Sciatic nerve (tissue), 2 donors: ENCODE data around the gene LMBRD2. TPM values are rescaled to one million over a fixed set of nuclear protein-coding genes. Genes with fewer than 3 reads are reported as not detected.

ENCODE experiments used
- ATAC-seq: fragments of 200-7000 bp; cut with Tn5 transposase; one replicate; pipeline ENCODE4 v1.9.1; 2020; ENCODE audit warnings: mild to moderate bottlenecking, moderate library complexity
- DNase-seq: peaks from one replicate; pipeline ENCODE4 v3.0.0-alpha.2; 2020; ENCODE audit warnings: low spot score
- intact Hi-C: fragments of 100-400 bp; cut with DNase I; formaldehyde crosslinking; loops from one replicate; pipeline ENCODE4 v1.14.2; 2022
- microRNA-seq: library from miRNA; unstranded; fragments of <30 nt; microRNA quantifications from one replicate; pipeline ENCODE4 v1.2.0, GENCODE V29; 2020
- total RNA-seq: library from RNA; stranded (reverse); fragmentation: NEBNext Ultra II Directional; extraction: Animal tissue kit (Norgen Biotek cat#: 25700); gene quantifications from one replicate; pipeline ENCODE4 v1.2.1, GENCODE V29; 2021
- donor health status: DM: no; HTN: no; CAD: no.
- donor health status: DM: no; HTN: no; CAD: no.

Gene LMBRD2
- total RNA-seq, 1 donor from 2014 or later = 18.5 TPM

DNA sequence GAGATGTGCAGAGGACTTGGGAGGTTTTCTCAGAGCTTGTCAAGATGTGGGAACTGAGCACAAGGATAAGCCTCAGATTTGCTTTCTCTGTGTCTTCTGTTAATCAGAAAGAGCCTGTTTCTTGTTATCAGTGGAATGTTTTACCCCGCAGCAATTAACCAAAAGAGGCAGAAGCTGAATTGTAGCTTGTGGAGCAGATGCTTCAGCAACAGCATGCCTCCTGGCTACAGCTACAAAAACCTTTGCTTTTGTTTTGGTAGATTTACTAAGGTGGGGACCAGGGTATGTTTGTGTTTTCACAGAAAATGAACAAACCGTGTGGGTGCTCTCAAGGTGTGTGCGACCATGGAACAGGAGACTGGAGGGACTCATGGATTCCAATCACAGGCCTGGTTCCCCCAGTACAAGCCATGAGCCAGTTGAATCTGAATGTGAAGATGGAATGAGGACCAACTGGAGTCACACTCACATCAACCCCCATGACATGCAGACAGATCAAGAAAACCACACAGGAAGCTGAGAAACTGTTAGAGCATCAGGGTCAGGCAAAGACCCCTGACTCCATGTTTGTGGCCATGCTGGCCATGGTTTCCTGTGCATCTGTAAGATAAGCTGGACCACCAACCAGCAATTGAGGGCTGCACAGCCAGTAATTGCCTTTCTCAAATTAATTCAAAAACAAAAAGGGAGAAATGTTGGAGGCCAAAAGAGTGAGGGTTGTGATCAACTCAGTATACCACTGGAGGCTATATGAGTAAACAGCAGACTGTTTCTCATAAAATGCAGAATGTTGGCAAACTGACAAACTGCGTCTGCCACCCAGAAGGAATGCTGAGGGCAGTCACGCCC is 91.9 kb downstream of the LMBRD2 start:
- no peak for DNase-seq
- no peak for ATAC-seq
- intact Hi-C loops = no loop called here

DNA sequence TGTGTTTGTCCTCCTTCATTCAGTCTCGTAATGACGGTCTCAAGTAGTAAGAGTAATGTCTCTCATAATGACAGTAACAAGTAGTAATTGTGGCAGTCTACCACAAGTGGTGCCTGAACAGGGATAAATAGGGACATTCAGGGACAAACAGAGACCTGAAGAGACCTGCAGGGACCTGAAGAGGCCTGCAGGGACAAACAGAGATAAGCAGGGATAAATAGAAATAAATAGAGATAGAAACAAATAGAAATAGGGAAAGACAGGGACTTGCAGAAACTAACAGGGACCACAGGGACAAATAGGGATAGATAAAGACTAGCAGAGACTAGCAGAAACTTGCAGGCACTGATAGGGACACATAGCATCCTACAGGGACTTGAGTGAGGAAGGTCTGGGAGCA is 92.9 kb downstream of the LMBRD2 start:
- intact Hi-C loops = no loop called here
- ATAC-seq (no peak), DNase-seq (no peak)

DNA sequence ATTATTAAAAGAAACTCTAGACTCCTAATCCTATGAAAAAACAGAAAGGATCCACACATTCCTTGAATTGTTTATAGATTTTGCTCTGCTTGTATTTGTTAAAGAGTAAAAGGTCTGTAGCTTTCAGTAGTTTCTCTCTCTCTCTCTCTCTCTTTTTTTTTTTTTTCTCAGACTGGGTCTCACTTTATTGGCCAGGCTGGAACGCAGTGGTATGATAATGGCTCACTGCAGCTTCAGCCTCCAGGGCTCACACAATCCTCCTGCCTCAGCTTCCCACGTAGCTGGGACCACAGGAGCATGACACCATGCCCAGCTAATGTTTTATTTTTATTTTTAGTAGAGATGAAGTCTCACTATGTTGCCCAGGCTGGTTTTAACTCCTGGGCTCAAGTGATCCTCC is 94.3 kb downstream of the LMBRD2 start:
- intact Hi-C loops = no loop called here
- DNase-seq (no peak), ATAC-seq (no peak)

DNA sequence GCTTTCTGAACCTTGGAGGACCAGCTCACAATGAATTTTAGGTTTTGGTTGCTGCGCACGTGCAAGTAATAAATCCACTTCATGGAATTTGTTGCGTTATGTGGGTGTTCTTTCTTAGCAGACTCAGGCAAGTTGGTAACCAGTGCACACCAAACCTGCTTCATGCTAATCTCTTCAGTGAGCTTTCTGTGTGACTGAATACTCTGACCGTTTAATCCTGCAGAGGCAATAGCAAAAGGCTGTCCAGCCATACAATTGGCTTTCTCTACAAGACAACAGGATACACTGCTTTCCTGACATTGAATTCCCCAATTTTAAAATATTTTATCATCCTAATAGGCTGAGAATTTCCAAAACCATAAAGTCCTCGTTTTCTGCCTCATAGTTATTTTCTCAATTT is 95.3 kb downstream of the LMBRD2 start:
- ATAC-seq = no peak
- no peak for DNase-seq
- intact Hi-C loops = no loop called here

DNA sequence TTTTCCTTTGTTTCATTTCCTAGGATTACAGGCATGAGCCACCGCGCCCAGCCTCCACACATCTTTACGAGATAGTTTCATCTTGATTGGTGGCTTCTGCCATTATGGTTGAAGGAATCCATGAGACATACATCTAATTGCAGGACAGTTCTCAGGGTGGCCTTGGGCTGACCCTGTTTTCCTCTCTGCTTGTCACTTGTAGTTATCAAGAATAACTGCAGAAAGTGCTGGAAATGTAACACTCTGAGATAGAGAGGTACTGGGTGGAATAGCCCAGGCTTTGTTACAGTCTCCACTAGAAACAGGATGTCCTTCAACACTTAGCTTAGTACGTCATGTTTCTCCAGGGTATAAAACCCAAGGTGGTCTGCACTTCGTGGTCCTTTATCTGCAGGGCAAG is 95.7 kb downstream of the LMBRD2 start:
- intact Hi-C loops = no loop called here
- DNase-seq (no peak), ATAC-seq (no peak)

DNA sequence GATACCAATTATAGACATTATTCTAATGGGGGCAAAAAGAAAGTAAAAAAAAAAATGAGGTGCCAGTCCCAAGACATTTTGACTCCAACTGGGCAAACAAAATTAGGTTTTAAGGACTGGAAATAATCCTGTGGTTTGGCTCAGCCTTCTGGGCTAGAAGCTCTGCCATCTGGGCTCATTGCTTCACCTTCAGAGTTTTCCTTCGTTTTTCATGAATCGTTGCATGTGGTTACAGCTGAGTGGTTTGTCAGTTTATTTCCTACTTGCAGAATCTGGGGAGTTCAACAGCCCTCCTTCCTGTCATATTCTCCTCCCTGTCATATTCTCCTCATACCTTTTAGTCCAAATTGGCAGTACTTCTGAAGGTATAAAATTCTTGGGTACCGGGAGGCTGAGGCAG is 97.0 kb downstream of the LMBRD2 start:
- no peak for ATAC-seq
- DNase-seq = no peak
- intact Hi-C loops = no loop called here

DNA sequence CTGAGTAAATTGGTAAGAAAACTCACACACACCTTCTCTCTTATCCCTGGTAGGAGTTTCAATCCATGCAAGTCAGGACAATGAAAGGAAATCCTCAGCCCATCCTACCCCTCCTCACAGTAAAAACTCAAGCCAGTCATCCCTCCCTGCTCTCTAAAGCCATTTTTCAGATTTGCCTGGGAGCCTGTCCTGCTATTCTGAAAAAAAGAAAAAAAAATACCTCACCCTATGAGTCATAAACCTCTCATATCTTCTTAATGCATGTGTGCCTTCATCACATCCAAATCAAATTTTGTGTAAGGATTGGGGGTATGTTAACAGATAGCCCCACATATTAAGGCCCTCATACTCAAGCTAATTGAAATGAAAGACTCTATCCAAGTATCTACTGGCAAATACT is 99.1 kb downstream of the LMBRD2 start:
- no peak for ATAC-seq
- intact Hi-C loops = no loop called here
- DNase-seq = no peak

DNA sequence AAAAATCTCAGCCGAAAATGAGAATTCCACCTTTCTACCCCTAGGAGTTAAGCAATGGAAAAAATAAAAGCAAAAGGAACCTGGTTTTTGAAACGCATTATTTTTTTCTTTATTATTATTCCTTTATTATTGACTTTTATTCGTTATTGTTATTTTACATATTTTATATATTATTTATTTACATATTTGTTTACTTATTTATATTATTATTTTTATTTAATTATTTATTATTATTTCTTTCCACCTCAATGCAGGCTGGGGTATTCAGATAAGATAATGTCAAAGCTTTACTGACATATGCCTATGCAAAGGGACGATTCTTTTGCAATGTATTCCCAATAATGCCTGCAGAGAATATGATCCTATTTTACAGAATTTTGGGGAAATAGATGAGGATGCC is 101.7 kb downstream of the LMBRD2 start:
- intact Hi-C loops = no loop called here
- no peak for ATAC-seq
- DNase-seq = no peak

Small RNA genes within 50 kb of the gene (microRNA-seq; reads per million reads assigned to microRNA genes)
- 2.2 reads per million for gene MIR580

Other genes with a start within 250 kb of the LMBRD2 start
- not detected for gene CAPSL, start 213.3 kb downstream of the LMBRD2 start, total RNA-seq
- gene UGT3A1, start 160.5 kb downstream of the LMBRD2 start, total RNA-seq = not detected
- not detected for gene UGT3A2, start 85.0 kb downstream of the LMBRD2 start, total RNA-seq
- 17.3 TPM for gene SKP2, start 224 bp upstream of the LMBRD2 start, total RNA-seq
- gene NADK2, start 90.0 kb upstream of the LMBRD2 start, total RNA-seq = 39.9 TPM
- gene RANBP3L, start 150.0 kb upstream of the LMBRD2 start, total RNA-seq = 0.40 TPM